ENCODE measurements around the gene CHN1. TPM values are rescaled to one million over a fixed set of nuclear protein-coding genes. Genes with fewer than 3 reads are reported as not detected.

Gene CHN1
- total and polyA plus RNA-seq, 12 donors, result 7.6 to 40.0 (median 21.8) TPM

DNA sequence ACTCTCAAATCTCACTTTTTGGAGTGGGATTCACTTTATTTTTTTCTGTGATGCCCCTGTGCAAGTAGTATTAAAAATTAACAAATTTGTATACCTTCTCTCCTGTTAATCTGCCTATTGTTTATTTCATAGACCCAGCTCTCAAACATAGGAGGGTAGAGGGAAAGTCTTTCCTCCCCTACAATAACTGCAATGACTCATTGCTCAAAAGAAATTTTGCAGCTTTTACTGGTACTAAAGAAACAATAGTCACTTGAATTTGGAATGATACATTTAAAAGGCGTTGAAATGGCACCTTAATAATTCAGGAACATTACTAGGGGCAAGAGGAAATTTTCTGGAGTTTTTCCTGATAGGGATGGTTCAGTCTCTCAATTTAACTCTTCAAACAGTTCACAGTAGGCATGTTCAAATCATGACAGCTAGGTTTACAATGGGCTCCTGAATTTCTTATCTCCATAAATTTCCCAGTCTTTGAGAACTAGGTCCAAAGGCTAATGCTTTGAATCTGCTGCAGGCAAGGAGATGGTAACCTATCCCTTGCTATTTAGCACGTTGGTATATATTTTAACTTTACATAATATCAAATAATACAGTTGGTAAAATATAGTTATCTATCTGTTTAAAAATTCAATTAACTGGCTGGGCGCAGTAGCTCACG lies 88.8 kb downstream of the CHN1 start:
- no peak overlapping the region for H3K27ac ChIP-seq
- no peaks in the 10 kb centered on the region for H3K36me3 ChIP-seq (replicated peaks in 1 of 2)
- intact Hi-C loops (cut with DNase I), result no loop called here
- no peak for DNase-seq
- H3K27me3 ChIP-seq, result no peaks in the 10 kb centered on the region
- no peak overlapping the region for H3K4me3 ChIP-seq
- no peaks in the 10 kb centered on the region for H3K9me3 ChIP-seq (replicated peaks in 1 of 3)
- no peak for TF ChIP-seq POLR2A (IDR thresholded peaks at IDR 0.05)
- TF ChIP-seq, protein P1, sequence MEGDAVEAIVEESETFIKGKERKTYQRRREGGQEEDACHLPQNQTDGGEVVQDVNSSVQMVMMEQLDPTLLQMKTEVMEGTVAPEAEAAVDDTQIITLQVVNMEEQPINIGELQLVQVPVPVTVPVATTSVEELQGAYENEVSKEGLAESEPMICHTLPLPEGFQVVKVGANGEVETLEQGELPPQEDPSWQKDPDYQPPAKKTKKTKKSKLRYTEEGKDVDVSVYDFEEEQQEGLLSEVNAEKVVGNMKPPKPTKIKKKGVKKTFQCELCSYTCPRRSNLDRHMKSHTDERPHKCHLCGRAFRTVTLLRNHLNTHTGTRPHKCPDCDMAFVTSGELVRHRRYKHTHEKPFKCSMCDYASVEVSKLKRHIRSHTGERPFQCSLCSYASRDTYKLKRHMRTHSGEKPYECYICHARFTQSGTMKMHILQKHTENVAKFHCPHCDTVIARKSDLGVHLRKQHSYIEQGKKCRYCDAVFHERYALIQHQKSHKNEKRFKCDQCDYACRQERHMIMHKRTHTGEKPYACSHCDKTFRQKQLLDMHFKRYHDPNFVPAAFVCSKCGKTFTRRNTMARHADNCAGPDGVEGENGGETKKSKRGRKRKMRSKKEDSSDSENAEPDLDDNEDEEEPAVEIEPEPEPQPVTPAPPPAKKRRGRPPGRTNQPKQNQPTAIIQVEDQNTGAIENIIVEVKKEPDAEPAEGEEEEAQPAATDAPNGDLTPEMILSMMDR (IDR thresholded peaks at IDR 0.05), result no peak
- H3K4me1 ChIP-seq (replicated peaks in 1 of 2), result peaks cover 0 to 7% of the 10 kb centered on the region in 2 donors
- WGBS, 4 donors, result 95 to 98% (median 97%) methylated on average over 4 of the region's 4 CpGs

DNA sequence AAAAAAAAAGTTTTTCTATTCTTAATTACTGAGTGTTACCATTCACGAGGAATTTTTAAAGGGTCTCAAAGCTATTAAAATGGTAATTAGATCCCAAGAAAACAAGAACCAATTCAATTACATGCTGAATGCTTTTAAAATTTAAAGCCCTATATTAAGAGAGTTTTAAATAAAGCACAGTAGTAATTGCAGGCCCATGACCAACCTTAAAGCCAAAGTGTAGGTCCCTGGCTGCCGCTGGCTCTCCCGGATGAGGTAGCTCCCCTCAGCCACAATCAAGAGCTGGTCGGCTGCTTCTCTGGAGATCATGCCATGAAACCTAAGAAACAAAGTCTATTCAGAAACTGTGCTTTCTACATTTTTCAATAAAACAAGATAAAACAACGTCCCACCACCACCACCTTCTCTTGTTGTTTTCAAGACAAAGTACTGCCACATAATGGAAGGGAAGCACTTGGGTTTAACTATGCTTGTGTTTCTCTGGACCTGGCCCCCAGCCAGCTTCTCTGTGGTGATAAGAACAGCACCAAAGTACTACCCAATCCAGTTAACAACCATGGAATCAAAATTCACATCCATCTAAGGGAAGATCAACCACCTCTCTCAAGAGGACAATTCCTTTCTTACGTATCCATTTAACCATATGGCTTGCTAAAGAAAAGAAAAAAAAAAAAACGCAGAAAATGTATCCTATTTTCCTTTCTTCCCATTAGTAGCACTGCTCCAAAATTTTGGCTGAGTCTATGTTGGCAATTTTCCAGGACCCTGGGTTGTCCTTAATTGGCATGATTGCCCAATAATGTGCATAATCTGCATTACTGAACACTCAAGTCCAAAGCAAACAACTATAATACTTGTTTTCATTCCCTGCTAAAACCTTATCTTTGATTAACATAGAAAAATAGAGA lies 90.1 kb downstream of the CHN1 start:
- no peak overlapping the region for H3K4me3 ChIP-seq
- H3K27ac ChIP-seq, result no peak overlapping the region
- peak; percentile 21 to 70 (median 46) for DNase-seq
- no peaks in the 10 kb centered on the region for H3K9me3 ChIP-seq (replicated peaks in 1 of 3)
- intact Hi-C loops (cut with DNase I), result no loop called here
- no peaks in the 10 kb centered on the region for H3K27me3 ChIP-seq
- peaks cover 0 to 7% of the 10 kb centered on the region in 2 donors for H3K4me1 ChIP-seq (replicated peaks in 1 of 2)
- H3K36me3 ChIP-seq (replicated peaks in 1 of 2), result no peaks in the 10 kb centered on the region
- WGBS, 4 donors, result 87 to 93% (median 89%) methylated on average over 7 of the region's 7 CpGs
- TF ChIP-seq, protein P1 (IDR thresholded peaks at IDR 0.05), result no peak
- no peak for TF ChIP-seq POLR2A (IDR thresholded peaks at IDR 0.05)

DNA sequence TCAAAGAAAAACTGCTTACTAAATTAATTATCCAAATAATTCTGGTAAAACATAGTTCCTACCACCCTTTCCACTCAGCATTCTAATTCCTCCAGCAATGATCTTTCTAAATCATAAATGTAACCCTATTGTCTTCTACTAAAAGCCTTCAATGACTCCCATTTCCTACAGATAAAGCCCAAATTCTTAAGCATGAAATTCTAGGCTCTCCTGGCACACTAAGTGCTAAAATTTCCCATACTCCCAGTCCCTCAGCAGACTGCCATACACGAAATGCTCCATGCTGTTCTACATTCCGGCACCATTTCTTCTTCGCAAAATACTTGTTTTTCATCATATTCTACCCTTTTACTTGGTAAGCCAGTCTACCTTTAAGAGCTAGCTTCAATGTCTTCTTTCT lies 96.9 kb downstream of the CHN1 start:
- no peaks in the 10 kb centered on the region for H3K4me1 ChIP-seq (replicated peaks in 1 of 2)

DNA sequence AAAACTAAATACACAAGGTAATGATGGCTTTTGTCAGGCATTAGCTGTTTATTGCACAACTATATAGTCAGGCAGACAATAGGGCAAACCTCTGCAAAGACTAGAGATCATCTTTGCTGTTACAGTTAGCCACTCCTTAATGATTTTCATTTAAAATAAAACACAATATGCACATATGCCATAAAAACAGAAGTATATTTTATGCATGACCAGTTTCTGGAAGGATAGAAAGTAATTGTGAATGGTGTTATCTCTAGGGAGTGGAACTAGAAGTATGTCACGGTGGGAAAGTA lies 102.0 kb downstream of the CHN1 start:
- Histone ChIP-seq H3K9me3 (replicated peaks in 1 of 3) (no peaks in the 10 kb centered on the region), H3K36me3 (replicated peaks in 1 of 2) (no peaks in the 10 kb centered on the region), H3K27ac (no peak overlapping the region), H3K27me3 (no peaks in the 10 kb centered on the region), H3K4me3 (no peak overlapping the region), H3K4me1 (replicated peaks in 1 of 2) (peaks cover 0 to 7% of the 10 kb centered on the region in 2 donors)
- WGBS, 4 donors, result 60 to 80% (median 66%) methylated on average over 1 of the region's 1 CpG
- TF ChIP-seq POLR2A (IDR thresholded peaks at IDR 0.05), result no peak
- TF ChIP-seq, protein P1 (IDR thresholded peaks at IDR 0.05), result no peak
- intact Hi-C loops (cut with DNase I), result no loop called here
- no peak for DNase-seq

More for the DNA sequence above, 96.9 kb downstream of the CHN1 start:
- Histone ChIP-seq H3K27me3 (no peaks in the 10 kb centered on the region), H3K27ac (no peak overlapping the region), H3K4me3 (no peak overlapping the region), H3K9me3 (replicated peaks in 1 of 3) (no peaks in the 10 kb centered on the region), H3K36me3 (replicated peaks in 1 of 2) (no peaks in the 10 kb centered on the region)
- DNase-seq, result no peak
- TF ChIP-seq POLR2A (IDR thresholded peaks at IDR 0.05), result no peak
- TF ChIP-seq, protein P1 (IDR thresholded peaks at IDR 0.05), result no peak
- 94 to 99% (median 95%) methylated on average over 3 of the region's 3 CpGs for WGBS, 4 donors
- intact Hi-C loops (cut with DNase I), result no loop called here
